Cardiac fibroblast (primary cell): Measurements from ENCODE around the gene FNIP2.

Experiments used
- DNase-seq, 2 donors: peaks; one replicate each; pipeline versions ENCODE4 v3.0.0 to v3.0.0-alpha.2; 2010; ENCODE audit warnings: low read depth in 2 of 2
- H3K4me3 ChIP-seq, 2 donors: replicated peaks in 1 of 2; 1 replicate in 1 of 2; 2 replicates in 1 of 2; pipeline ENCODE4 v1.5.1; 2011; ENCODE audit warnings: low read depth in 2 of 2, low read length in 2 of 2, mild to moderate bottlenecking in 2 of 2, moderate library complexity in 1 of 2
- CTCF ChIP-seq: IDR thresholded peaks from one replicate; pipeline ENCODE4 v1.5.1; 2011; ENCODE audit warnings: low read depth, mild to moderate bottlenecking, low read length, inconsistent platforms

Gene FNIP2

GRCh38 chr4:158863296-158863695 is 94.5 kb downstream of the FNIP2 start:
- H3K4me3 ChIP-seq: no peak overlapping the region
- DNase-seq: no peak
- TF ChIP-seq CTCF: no peak

- no peak for TF ChIP-seq CTCF
- peak in 1 of 2 donors; percentile 55 for DNase-seq
- no peak overlapping the region for H3K4me3 ChIP-seq
Observed at GRCh38 chr4:158865520-158866177, 96.8 kb downstream of the FNIP2 start.

GRCh38 chr4:158869001-158869400 is 100.2 kb downstream of the FNIP2 start:
- no peak for TF ChIP-seq CTCF
- H3K4me3 ChIP-seq: no peak overlapping the region
- no peak for DNase-seq

- DNase-seq: no peak
- H3K4me3 ChIP-seq: no peak overlapping the region
- no peak for TF ChIP-seq CTCF
Observed at GRCh38 chr4:158869761-158870160, 100.9 kb downstream of the FNIP2 start.

GRCh38 chr4:158870282-158870625 is 101.4 kb downstream of the FNIP2 start:
- DNase-seq: no peak
- TF ChIP-seq CTCF: no peak
- H3K4me3 ChIP-seq: no peak overlapping the region

- no peak overlapping the region for H3K4me3 ChIP-seq
- no peak for TF ChIP-seq CTCF
- DNase-seq: no peak
Observed at GRCh38 chr4:158870626-158871334, 102.0 kb downstream of the FNIP2 start.
